Measurements from ENCODE around the gene MID2. TPM values are rescaled to one million over a fixed set of nuclear protein-coding genes. Genes with fewer than 3 reads are reported as not detected.
A peak's percentile ranks its signal among the peaks of the same experiment; 100 is the strongest.
"Not testable (repeated sequence)": the region's sequence is repeated elsewhere in the genome, so short reads cannot be mapped to it uniquely, and the experiment has no call there.

Gene MID2, protein sequence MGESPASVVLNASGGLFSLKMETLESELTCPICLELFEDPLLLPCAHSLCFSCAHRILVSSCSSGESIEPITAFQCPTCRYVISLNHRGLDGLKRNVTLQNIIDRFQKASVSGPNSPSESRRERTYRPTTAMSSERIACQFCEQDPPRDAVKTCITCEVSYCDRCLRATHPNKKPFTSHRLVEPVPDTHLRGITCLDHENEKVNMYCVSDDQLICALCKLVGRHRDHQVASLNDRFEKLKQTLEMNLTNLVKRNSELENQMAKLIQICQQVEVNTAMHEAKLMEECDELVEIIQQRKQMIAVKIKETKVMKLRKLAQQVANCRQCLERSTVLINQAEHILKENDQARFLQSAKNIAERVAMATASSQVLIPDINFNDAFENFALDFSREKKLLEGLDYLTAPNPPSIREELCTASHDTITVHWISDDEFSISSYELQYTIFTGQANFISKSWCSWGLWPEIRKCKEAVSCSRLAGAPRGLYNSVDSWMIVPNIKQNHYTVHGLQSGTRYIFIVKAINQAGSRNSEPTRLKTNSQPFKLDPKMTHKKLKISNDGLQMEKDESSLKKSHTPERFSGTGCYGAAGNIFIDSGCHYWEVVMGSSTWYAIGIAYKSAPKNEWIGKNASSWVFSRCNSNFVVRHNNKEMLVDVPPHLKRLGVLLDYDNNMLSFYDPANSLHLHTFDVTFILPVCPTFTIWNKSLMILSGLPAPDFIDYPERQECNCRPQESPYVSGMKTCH
- 10 to 100 TPM; 13.5 to 21.8 (median 20.2) TPM for polyA plus RNA-seq (ENCODE audit: insufficient read depth in 1 of 5, insufficient read length in 5 of 5, low replicate concordance in 1 of 5)
- long read RNA-seq, donor 1, partial matches to known transcripts, result 0 of 2 reads
- long read RNA-seq, donor 1, other reads (novel, unspliced or antisense), result 0 of 2 reads
- long read RNA-seq, donor 2, partial matches to known transcripts, result 0 of 1 reads
- long read RNA-seq, donor 2, other reads (novel, unspliced or antisense), result 0 of 1 reads
- long read RNA-seq, donor 3, result 0 reads
- long read RNA-seq, donor 4, result 0 reads
- long read RNA-seq, donor 5, partial matches to known transcripts, result 6 of 7 reads
- long read RNA-seq, donor 5, other reads (novel, unspliced or antisense), result 0 of 7 reads
- long read RNA-seq, donor 6, partial matches to known transcripts, result 0 of 1 reads
- long read RNA-seq, donor 6, other reads (novel, unspliced or antisense), result 0 of 1 reads
- long read RNA-seq, donor 7, partial matches to known transcripts, result 5 of 6 reads
- long read RNA-seq, donor 7, other reads (novel, unspliced or antisense), result 0 of 6 reads
- long read RNA-seq, donor 8, result 0 reads

DNA sequence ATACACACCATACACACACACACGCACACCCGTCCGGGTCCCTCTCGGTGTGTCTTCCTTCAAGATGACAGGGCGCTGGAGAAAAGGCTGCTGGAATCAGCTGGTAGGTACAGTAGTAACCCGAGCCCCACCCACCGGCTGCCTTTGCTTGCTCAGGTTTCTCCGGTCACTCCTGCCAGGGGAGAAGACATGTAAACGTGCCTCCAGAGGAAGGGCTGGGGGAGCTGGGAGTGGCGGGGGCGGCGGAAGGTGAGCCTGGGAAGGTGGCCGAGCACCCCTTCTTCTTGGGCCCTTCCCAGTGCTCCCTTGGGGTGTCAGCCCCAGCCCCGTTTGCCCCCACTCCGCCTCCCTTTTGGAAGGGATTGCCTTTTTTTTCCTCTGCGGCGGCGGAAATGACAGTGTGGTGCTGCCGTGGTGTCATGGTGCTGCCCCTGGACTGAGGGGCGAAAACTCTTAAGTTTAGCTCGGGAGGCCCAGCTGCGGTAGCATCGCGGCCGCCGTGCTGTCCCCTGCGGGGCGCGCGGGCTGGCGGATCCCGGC lies at the start of gene MID2:
Gene MID2, plus strand, starts transcription at position 169 of the 540 bp plus-strand sequence. CDS start 561 bp downstream, outside the sequence.
- DNase-seq, result peak; percentile 39 to 40

GRCh38 chrX:107776649-107777535 lies 48.8 kb upstream of the MID2 start:
- peak; percentile 80 to 85 for DNase-seq

DNA sequence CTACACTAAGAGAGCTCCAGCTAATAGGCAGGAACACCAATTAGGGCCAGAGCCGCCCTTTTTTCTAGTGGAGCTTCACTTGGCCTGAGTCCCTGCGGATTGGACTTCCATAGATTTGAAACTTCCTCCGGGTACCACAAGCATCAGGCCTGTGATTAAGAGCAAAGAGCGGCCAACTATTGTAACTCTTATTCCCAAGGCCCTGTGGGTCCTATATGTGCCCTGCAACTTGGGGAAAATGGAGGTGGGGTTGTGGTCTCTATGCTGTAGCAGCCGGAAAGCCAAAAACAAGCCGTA lies 48.2 kb upstream of the MID2 start, which contains the start of gene NCBP2L:
Gene NCBP2L, plus strand, starts transcription at position 198 of the 297 bp plus-strand sequence. CDS start 16,488 bp downstream, outside the sequence.
- DNase-seq, result no peak

- DNase-seq, result no peak
Measured at GRCh38 chrX:107780525-107780924, 45.1 kb upstream of the MID2 start.

DNA sequence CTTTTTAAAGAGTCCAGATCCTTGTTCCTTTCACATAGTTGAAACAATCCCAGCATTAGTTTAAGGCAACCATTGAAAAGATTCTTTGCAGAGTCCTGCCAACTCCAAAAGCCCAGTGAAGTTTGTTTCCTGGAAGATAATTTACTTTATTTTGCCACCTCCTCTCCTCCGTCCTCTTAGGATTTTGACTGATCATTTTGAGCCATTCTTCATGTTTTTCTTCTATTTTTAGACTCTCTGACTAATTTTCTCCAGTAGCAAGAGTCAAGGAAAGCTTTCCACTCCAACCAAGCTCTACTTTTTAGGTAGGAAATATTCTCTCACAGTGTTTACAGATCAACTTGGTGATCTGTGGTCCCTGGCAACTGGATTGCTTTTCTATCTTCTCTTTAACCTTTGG lies 37.8 kb upstream of the MID2 start:
- DNase-seq, result no peak

DNA sequence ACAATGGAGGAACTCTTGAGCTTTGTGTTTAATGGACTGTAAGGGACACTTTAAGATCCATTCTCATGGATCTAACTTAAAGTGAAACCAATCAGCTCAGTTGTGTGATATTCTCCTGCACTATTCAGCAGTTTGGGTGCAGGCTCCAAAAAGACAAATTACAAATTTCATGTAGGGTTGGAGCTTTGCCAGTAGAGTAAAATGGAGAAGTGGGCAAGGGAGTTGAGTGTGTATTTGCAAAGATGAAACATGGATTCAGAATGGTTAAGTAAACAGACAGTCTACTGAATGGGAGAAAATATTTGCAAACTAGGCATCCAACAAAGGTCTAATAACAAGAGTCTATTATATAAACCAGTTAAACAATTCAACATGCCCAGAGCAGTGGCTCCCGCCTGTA lies 21.2 kb upstream of the MID2 start:
- no peak for DNase-seq

GRCh38 chrX:107805179-107805578 lies 20.5 kb upstream of the MID2 start:
- DNase-seq, result no peak

GRCh38 chrX:107810053-107810452 lies 15.6 kb upstream of the MID2 start:
- DNase-seq, result not testable (repeated sequence)

GRCh38 chrX:107818900-107819521 lies 6.7 kb upstream of the MID2 start:
- no peak for DNase-seq

DNA sequence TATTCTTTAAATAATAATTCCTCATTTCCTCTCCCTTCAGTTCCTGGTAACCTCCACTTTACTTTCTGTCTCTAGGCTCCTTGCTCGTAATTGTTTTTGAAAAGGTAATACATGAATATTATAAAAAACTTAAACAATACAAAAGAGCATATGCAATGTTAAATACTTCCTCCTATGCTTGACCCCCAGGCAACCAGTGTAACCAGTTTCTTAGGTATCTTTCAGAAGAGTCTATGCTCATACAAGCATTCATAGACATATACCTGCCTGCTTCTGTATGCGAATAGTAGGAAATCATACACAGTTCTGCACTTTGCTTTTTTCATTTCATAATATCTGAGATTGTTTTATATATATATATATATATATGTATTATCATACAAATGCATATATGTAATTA lies 2.6 kb upstream of the MID2 start:
- DNase-seq, result no peak

DNA sequence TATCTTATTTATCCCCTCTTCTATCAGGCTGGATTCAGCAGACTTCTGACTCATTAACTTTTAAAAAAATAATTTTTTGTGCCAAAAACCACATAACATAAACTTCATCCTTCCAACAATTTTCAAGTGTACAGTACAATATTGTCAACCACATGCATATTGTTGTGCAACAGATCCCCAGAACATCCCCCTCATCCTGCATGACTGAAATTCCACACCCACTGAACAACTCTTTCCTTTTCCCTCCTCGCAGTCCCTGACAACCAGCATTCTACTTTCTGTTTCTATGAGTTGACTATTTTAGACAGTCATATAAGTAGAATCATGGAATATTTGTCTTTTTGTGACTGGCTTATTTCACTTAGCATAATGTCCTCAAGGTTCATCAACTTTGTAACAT lies 2.2 kb upstream of the MID2 start:
- DNase-seq, result peak; percentile 30 to 41

GRCh38 chrX:107826238-107827029 lies 768 bp downstream of the MID2 start:
- peak; percentile 49 to 51 for DNase-seq

- DNase-seq, result no peak
Measured at GRCh38 chrX:107827030-107827831, 1.6 kb downstream of the MID2 start.

DNA sequence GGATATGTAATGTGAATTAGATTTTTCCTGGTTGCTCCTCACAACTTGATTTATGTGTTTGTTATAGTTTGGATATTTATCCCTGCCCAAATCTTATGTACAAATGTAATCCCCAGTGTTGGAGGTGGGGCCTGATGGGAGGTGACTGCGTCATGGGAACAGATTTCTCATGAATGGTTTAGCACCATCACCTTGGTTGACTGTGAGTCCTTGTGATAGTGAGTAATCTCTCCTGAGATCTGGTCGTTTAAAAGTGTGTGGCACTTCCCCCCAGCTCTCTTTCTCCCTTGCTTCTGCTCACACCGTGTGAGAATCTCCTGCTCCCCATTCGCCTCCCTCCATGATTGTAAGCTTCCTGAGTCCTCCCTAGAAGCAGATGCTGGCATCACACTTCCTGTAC lies 2.2 kb downstream of the MID2 start:
- no peak for DNase-seq

DNA sequence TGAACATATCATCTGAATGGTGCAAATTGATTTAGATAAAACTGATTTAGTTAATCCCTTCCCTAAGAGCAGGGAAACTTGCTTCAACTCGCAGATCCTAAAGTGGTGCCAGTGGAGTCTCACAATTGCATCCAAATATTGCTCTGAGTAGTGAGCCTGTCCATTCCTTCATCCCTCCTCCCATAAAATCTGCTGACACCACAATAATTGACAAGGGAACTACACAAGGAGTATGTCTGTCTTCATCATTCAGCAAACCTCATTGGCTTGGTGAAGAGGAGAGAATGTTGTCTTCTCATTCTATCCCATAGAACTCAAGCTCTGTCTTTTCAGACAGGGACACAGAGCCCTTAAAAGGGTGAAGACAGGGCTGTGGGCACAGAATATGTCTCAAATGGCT lies 4.2 kb downstream of the MID2 start:
- DNase-seq, result no peak

DNA sequence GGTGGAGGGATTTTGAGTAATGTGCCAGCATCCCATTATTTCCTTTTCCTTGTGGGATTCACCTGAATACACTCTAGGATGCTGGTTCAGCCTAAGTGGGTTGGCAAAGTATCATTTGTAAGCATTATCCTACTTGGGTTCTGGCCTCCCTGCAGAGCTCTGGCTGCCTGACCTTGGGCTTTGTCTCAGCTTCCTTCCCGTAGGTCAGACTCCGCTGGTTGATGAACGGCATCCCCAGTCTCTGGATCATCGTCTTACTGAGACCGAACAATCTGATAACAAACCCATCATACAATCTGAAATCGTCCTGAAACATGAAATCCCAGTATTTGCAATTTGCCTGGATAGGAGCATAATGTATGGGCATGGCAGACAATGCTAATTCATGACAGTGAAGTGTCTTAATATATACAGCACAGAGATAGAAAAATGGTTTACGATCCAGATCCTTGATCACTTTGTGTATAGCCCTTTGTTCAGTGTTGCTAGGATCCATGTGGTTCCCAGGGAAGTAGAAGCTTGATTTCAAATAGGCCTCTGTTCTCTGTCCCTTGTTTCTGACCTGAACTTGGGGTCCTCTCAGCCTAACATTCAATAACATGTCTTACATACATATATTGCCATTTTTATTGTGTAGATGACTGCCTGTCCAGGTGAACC lies 5.5 kb downstream of the MID2 start:
- DNase-seq, result no peak

DNA sequence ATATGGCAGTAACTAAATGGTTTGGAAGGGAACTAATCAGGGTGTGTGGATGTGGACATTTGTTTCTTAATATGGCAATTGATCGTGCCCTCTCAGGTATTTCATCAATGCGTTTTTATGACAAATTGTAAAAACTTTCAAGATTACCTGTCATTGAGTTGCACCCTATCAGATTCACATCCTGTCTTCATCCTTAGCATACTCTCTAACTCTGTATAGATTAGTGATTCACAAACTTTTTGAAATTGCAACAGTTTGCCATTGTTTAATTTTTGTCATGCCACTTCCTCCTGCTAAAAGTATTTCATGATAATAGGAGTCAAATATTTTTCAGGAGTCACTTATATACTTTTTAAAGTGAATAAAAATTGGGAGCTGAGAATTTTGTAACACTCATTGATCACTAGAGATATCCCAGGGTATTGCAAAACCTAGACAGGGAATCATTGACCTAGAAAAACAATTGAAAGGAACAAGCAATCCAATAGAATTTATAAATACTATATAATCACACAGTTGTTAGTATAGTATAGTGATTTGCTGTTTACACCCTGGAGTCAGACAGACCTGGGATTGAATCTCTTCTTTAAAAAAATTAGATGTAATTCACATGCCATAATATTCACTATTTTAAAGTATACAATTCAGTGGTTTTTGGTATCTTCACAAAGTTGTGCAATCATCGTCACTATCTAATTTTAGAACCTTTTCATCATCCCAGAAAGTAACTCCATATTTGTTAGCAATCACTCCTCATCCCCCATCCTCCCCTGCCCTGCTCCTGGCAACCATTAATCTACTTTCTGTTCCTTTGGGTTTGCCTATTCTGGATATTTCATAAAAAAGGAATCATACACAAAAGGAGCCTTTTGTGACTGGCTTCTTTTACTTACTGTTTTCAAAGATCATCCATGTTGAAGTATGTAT lies 8.9 kb downstream of the MID2 start:
- DNase-seq, result no peak

All from right lung (tissue), 10 donors.